Calu3 (cell line): ENCODE data around the gene MLH3. TPM values are rescaled to one million over a fixed set of nuclear protein-coding genes. Genes with fewer than 3 reads are reported as not detected.

Experiments
- BruUV-seq: library from RNA; stranded (reverse); fragments of 400-500 nt; replicated peaks from 2 replicates; lab custom pipeline; 2021; lab: Mats Ljungman, UMichigan
- CTCF ChIA-PET: fragments of 300-600 bp; sonication (Branson Sonifier 250); formaldehyde crosslinking; loops from one replicate; lab custom pipeline; 2022; ENCODE audit warnings: antibody characterized with exemption; lab: Charles Lee
- DNase-seq: peaks from one replicate; pipeline ENCODE4 v3.0.0; 2022
- H3K27ac Mint-ChIP-seq: one replicate; pipeline ENCODE4 v1.8.0; 2022; ENCODE audit warnings: mixed read lengths; ENCODE audit not compliant: unreplicated experiment
- H3K27me3 Mint-ChIP-seq: one replicate; pipeline ENCODE4 v1.8.0; 2022; ENCODE audit warnings: mixed read lengths; ENCODE audit not compliant: unreplicated experiment
- H3K36me3 Mint-ChIP-seq: one replicate; pipeline ENCODE4 v1.8.0; 2022; ENCODE audit warnings: mild to moderate bottlenecking, moderate library complexity, mixed read lengths; ENCODE audit not compliant: insufficient read depth, unreplicated experiment
- H3K4me1 Mint-ChIP-seq: one replicate; pipeline ENCODE4 v1.8.0; 2022; ENCODE audit warnings: mild to moderate bottlenecking, low read depth, mixed read lengths; ENCODE audit not compliant: unreplicated experiment
- H3K4me3 Mint-ChIP-seq: one replicate; pipeline ENCODE4 v1.8.0; 2022; ENCODE audit warnings: mild to moderate bottlenecking, low read depth, moderate library complexity, mixed read lengths; ENCODE audit not compliant: unreplicated experiment
- H3K9me3 Mint-ChIP-seq: one replicate; pipeline ENCODE4 v1.8.0; 2022; ENCODE audit warnings: low read depth, mixed read lengths; ENCODE audit not compliant: unreplicated experiment
- CTCF ChIP-seq: fragments of 200-600 bp; IDR thresholded peaks from one replicate; pipeline ENCODE4 v1.8.0; 2022; ENCODE audit warnings: antibody characterized with exemption; ENCODE audit not compliant: unreplicated experiment
- intact Hi-C: fragments of 100-400 bp; cut with micrococcal nuclease; formaldehyde crosslinking; loops from one replicate; pipeline ENCODE4 v1.10.0; 2022; ENCODE audit not compliant: unreplicated experiment
- total RNA-seq: library from RNA; stranded (reverse); gene quantifications from 2 replicates; pipeline ENCODE4 v1.2.3, GENCODE V29; 2022

MLH3 gene
- total RNA-seq, 1 experiment from 2014 or later = 24.7 TPM

DNA sequence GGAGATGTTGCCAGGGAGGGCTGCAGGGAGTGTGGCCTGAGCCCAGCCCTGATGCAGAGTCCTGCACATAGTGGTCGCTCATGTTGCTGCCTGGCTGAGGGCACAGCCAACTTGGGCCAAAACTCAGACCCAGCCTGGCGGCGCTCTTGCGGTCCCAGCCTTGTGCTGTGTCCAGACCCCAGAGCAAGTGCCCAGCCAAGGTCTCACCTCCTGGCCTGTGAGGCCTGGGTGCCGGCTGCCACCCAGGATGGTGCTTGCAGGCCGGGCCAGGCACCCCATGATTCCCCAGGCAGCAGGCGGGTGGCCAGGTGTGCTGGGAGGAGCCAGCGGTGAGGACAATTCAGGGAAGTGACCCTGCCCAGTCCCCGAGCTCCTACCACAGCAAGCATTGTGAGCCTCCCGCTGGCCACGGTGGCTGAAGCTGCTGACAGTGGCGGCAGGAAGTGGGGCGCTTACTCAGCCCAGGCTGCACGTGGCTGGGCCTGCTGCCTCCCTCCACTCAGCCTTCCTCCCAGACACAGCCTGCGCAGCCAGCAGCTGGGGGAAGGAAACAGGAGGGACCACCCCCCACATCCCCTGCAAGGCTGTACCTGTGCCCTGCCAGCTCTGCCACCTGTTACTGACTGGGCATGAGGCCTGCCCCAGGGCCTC is 78.1 kb downstream of the MLH3 start:
- no peak for TF ChIP-seq CTCF
- CTCF ChIA-PET = interaction anchor here (0.7 kb wide), 1 partner anchor 321 kb away, joined by 3 read pairs; no protein-coding TSS in a partner anchor
- Mint-ChIP-seq H3K36me3 (no peaks in the 10 kb centered on the region), H3K27ac (no peak overlapping the region), H3K4me3 (no peak overlapping the region), H3K4me1 (no peaks in the 10 kb centered on the region), H3K9me3 (no peaks in the 10 kb centered on the region), H3K27me3 (no peaks in the 10 kb centered on the region)
- no TSS peak for BruUV-seq
- intact Hi-C loops = no loop called here
- DNase-seq = no peak

DNA sequence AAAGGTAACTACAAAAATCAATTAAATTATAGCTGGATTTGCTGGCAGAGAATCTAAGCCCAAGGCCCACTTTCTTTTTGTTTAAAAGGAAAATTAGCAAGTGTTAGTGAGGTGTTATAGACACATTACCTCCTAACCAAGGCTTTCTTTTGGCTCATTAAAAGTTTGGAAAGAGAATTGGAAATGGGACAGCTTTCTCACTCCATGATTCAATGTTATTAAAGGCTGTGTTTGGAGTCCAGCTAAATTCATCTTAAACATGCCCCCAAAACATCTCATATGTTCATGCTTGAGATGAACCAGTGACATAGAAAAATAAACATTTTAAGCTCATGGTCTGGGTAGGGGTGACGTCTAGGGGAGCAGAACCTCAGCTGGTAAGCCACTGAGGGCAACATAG is 82.5 kb downstream of the MLH3 start:
- Mint-ChIP-seq H3K27ac (no peak overlapping the region), H3K4me3 (no peak overlapping the region), H3K9me3 (no peaks in the 10 kb centered on the region), H3K27me3 (peaks cover 9% of the 10 kb centered on the region), H3K4me1 (peaks cover 6% of the 10 kb centered on the region), H3K36me3 (no peaks in the 10 kb centered on the region)
- CTCF ChIA-PET = interaction anchor here (0.6 kb wide), 1 partner anchor 47 kb away, joined by 3 read pairs; no protein-coding TSS in a partner anchor
- TF ChIP-seq CTCF = no peak
- no peak for DNase-seq
- intact Hi-C loops = no loop called here
- no TSS peak for BruUV-seq

DNA sequence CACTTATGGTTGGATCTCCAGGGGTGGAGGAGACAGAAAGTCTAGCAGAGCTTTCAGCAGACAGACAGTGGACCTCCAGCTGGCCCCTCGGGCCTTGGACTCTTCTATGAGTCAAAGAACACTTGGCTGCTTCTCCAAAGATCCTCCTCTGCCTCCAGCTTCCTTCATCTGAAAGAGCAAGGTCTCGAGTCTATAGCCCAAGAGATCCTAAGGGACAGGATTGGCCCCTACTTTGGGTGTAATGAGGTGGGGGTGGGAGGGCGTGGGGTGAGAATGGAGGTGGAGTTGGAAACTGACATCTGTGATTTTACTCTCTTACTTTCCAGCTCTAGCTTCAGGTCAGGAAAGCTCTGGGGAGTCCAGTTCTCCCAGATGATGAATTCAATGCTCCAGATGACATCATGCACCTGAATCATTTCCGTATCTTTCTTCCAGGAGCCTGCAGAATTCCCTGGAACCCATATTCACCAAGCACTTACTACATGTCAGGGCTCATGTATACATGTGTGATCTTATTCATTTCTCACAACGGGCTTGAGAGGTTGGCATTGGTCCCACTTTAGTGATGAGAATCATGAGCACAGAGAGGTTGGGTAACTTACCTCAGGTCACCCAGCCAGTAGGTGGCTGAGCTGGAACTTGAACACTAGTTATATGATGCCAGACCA is 85.6 kb downstream of the MLH3 start:
- H3K4me1 Mint-ChIP-seq = peaks cover 8% of the 10 kb centered on the region
- no peak for DNase-seq
- H3K9me3 Mint-ChIP-seq = no peaks in the 10 kb centered on the region
- CTCF ChIA-PET = interaction anchor here (0.6 kb wide), 1 partner anchor 16 kb away, joined by 3 read pairs; no protein-coding TSS in a partner anchor
- intact Hi-C loops = no loop called here
- H3K27ac Mint-ChIP-seq = no peak overlapping the region
- no TSS peak for BruUV-seq
- no peak overlapping the region for H3K4me3 Mint-ChIP-seq
- no peaks in the 10 kb centered on the region for H3K36me3 Mint-ChIP-seq
- TF ChIP-seq CTCF = no peak
- peaks cover 32% of the 10 kb centered on the region for H3K27me3 Mint-ChIP-seq

DNA sequence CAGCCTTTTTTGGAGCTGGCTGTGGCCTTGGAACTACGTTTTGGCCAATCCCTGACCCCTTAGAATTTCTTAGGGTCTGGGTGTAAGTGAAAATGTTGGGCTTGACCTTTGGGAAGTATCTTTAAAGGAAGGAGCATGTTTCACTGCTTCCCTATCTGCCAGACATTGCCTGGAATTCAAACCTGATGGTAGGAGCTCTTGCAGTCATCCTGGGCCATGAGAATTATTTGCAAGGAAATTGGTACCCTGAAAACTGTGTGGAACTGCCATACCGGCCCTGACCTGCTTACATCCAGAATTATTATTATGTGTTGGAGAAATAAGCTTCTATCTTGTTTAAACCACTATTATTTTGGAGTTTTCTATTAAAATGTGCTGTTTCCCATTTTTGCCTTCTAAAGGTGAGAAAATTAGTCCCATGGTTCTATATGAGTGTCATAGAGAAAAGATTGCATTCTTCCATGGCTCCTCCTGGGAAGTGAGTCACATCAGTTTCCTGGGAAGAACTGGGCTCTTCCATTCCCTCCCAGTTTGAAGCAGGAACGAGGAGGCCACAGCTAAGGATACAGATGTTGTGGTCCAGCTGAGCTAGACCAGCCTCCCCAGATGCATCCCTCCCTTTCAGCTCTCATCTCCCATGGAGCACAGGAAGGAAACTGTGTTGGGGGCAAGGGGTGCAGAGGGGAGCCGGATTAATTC is 86.3 kb downstream of the MLH3 start:
- Mint-ChIP-seq H3K36me3 (no peaks in the 10 kb centered on the region), H3K4me1 (peaks cover 8% of the 10 kb centered on the region), H3K27ac (no peak overlapping the region), H3K9me3 (no peaks in the 10 kb centered on the region), H3K4me3 (no peak overlapping the region), H3K27me3 (peaks cover 32% of the 10 kb centered on the region)
- CTCF ChIA-PET = interaction anchor here (0.6 kb wide), 2 partner anchors 17 to 18 kb away, joined by 3 to 5 read pairs; no protein-coding TSS in a partner anchor
- no peak for TF ChIP-seq CTCF
- no peak for DNase-seq
- BruUV-seq = no TSS peak
- intact Hi-C loops = no loop called here

Other genes starting within 250 kb of the MLH3 start
- gene PROX2, start 175.3 kb downstream of the MLH3 start, total RNA-seq = not detected in 2 replicates
- gene DLST, start 169.6 kb downstream of the MLH3 start, total RNA-seq = 84.2 and 89.1 TPM in 2 replicates
- 16.4 and 18.5 TPM in 2 replicates for gene RPS6KL1, start 128.2 kb downstream of the MLH3 start, total RNA-seq
- 1.2 and 2.1 TPM in 2 replicates for gene PGF, start 95.9 kb downstream of the MLH3 start, total RNA-seq
- gene EIF2B2, start 48.5 kb downstream of the MLH3 start, total RNA-seq = 41.2 and 42.9 TPM in 2 replicates
- gene ACYP1, start 12.6 kb upstream of the MLH3 start, total RNA-seq = 27.4 and 33.2 TPM in 2 replicates
- gene ZC2HC1C, start 18.2 kb upstream of the MLH3 start, total RNA-seq = 5.1 and 5.3 TPM in 2 replicates
- gene NEK9, start 75.6 kb upstream of the MLH3 start, total RNA-seq = 63.4 and 65.4 TPM in 2 replicates
- 391 and 434 TPM in 2 replicates for gene TMED10, start 125.1 kb upstream of the MLH3 start, total RNA-seq
- gene FOS, start 227.4 kb upstream of the MLH3 start, total RNA-seq = 149 and 183 TPM in 2 replicates